HG03565 (cell line): Measurements from ENCODE around the gene CBX5.
"Not testable (repeated sequence)": the region's sequence is repeated elsewhere in the genome, so short reads cannot be mapped to it uniquely, and the experiment has no call there.

Experiments
- ATAC-seq: cut with Tn5 transposase; IDR thresholded peaks from one replicate; pipeline ENCODE4 v1.9.1; 2021; ENCODE audit warnings: mild to moderate bottlenecking, moderate library complexity; ENCODE audit not compliant: unreplicated experiment

The CBX5 gene

GRCh38 chr12:54294953-54295566 lies 15.1 kb upstream of the CBX5 start:
- no peak for ATAC-seq

DNA sequence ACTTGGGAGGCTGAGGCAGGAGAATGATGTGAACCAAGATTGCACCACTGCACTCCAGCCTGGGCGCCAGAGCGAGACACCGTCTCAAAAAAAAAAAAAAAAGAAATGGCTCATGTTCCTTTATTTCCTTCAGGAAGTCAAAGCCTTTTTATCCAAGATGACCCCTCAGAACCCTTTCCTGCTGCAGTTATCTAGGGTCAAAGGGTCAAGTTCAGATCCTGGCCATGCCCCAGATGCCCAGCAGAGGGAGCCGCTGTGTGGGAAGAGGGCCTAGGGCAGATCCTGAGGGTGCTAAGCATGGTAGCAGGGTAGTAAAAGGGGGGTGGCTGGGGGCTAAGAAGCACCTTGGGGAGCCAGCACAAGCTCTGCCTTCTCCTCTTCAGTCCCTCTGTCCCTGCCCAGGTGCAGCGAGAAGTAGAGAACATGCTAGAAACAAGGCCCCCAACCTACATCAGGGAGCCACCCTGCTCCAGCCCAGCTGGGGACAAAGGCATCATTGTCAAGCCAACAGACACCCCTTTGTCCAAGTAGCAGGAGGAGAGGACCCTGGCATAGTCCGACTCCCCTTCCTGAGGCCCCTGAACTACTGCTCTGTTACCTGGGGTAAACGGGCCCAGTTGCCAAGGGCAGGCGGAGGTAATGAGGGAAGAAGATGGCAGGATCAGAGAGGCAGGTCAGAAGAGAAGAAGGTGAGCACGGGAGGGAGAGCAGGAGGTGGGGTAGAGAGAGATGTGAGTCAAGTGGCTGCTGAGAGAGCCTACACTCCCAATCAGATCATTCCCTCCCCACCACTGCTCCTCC lies 14.4 kb upstream of the CBX5 start:
- no peak for ATAC-seq

DNA sequence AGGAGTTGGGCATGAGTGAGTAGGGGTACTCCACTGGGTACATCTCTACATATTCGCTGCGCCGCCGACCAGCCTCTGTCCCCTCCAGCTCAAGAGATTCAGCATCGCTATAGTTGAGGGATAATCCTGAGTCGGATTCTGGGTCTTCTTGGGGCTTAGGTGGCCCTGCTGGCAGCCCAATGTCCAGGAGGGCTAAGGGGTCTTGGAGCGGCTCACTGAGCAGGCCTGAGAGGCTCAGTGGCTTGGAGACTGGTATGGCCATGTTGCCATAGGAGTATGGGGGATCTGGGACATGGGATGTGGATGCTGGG lies 13.0 kb upstream of the CBX5 start:
- no peak for ATAC-seq

GRCh38 chr12:54292083-54292930 lies 12.4 kb upstream of the CBX5 start:
- ATAC-seq = no peak

DNA sequence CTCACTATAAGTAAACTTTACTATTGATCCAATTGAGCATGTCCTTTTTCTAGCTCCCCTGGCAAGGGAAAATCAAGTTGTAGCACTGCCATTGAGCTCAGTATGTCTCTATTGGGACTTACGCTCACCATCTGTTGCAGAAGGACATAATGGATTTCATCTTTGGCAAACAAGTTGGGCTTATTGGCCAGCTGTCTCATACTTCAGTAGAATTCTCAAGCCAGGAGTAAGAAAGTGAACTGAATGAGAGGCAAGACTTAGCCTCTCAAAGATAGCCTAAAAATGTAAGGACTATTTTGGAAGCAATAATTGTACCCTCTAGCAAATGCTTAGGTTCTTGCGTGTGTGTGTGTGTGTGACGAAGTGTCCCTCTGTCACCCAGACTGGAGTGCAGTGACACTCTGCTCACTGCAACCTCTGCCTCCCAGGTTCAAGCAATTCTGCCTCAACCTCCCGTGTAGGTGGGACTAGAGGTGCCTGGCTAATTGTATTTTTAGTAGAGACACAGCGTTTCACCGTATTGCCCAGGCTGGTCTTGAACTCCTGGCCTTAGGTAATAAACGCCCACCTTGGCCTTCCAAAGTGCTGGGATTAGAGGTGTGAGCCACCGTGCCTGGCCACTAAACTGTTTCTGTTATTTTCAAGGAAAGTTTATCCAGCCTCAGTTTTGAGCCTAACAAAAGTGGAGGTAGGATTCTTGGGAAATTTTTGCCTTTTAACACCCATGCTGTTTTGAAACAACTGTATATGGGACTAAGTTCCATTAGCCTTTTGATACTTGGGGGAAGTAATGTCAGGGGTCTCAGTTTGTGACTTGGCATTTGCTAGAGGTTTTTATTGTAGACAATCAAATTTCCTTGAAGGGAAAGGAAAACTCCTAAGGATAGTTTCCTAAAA lies 7.6 kb upstream of the CBX5 start:
- no peak for ATAC-seq

GRCh38 chr12:54286042-54287030 lies 6.4 kb upstream of the CBX5 start:
- ATAC-seq = no peak

GRCh38 chr12:54285150-54286041 lies 5.5 kb upstream of the CBX5 start:
- ATAC-seq = no peak

GRCh38 chr12:54284070-54284780 lies 4.3 kb upstream of the CBX5 start:
- ATAC-seq = not testable (repeated sequence)

- ATAC-seq = no peak
These were observed 3.1 kb upstream of the CBX5 start for GRCh38 chr12:54282949-54283593.

DNA sequence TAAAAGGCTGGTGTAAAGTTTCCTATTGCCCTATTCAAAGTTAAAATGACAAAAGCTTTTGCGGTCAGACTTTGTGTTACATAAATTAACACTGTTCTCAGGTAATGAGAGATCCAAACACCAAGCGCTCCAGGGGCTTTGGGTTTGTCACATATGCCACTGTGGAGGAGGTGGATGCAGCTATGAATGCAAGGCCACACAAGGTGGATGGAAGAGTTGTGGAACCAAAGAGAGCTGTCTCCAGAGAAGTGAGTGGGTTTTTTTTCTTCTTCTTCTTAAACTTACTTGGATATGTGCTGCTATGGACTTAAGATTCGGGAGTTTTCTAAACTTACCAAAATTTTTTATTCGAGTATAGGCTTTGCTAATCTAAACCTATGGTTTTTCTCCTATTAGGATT lies 1.8 kb upstream of the CBX5 start:
- not testable (repeated sequence) for ATAC-seq

- ATAC-seq = not testable (repeated sequence)
These were observed 1.3 kb upstream of the CBX5 start for GRCh38 chr12:54281261-54281638.

DNA sequence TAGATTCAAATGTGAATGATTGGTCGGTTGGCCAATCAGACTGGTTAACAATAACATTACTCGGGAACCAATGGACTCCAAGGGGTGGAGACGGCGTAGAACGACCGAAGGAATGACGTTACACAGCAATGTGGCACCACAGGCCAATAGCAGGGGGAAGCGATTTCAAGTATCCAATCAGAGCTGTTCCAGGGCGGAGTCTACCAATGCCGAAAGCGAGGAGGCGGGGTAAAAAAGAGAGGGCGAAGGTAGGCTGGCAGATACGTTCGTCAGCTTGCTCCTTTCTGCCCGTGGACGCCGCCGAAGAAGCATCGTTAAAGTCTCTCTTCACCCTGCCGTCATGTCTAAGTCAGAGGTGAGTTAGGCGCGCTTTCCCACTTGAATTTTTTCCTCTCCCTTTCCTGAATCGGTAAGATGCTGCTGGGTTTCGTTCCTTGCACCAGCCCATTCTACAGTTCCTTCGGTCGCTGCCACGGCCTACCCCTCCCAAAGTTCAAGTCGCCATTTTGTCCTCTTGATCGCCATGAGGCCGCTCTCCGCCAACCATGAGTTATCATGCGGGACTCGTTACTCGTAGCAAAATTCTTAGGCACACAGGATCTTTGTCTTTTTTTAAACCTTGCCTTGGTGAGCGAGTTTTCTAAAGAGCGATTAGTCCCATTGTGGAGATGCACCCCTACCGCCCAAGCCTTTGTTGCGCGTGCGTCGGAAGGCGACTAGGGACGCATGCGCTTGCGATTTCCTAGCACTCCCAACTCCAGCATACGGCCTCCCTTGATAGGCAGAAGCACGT lies 742 bp upstream of the CBX5 start, which contains the start of gene HNRNPA1:
TSS of gene HNRNPA1 (plus strand) at position 259 of the 793 bp plus-strand sequence. CDS start at position 341, 82 bp downstream.
- ATAC-seq = peak; percentile 86

- ATAC-seq = no peak
These were observed 693 bp downstream of the CBX5 start for GRCh38 chr12:54279227-54279631.

GRCh38 chr12:54277823-54278276 lies 2.1 kb downstream of the CBX5 start:
- ATAC-seq = no peak

DNA sequence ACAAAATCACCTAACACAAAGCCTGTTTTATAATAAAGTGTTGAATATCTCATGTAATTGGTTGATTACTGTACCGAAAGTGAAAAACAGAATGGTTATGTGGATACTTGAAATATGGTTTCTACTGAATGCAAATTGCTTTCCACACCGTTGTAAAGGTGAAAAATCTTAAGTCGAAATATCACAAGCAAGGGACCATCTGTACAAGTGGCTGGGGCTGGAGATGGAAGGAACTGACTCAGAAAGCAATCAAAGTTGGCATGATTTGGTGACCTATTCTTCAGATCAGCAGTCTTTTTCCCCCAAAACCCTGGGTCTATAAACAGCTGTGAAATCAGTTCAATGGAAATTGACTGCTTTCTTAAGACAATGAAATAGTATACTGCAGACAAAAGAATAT lies 3.6 kb downstream of the CBX5 start:
- no peak for ATAC-seq

GRCh38 chr12:54273981-54274380 lies 5.9 kb downstream of the CBX5 start:
- no peak for ATAC-seq
